Activated CD4-positive, alpha-beta T cell treated with anti-CD3 and anti-CD28 coated beads for 36 hours (primary cell): ENCODE results near the gene PTPRG. TPM values are rescaled to one million over a fixed set of nuclear protein-coding genes. Genes with fewer than 3 reads are reported as not detected.

ENCODE experiments used
- ATAC-seq: fragments of 200-7000 bp; cut with Tn5 transposase; one replicate; pipeline ENCODE4 v1.10.0; 2021; ENCODE audit warnings: mild to moderate bottlenecking, moderate library complexity
- CTCF ChIA-PET: fragments of 350-600 bp; sonication (Branson Sonifier 250); formaldehyde crosslinking; loops from one replicate; lab custom pipeline; 2021; ENCODE audit warnings: antibody characterized with exemption; lab: Charles Lee
- POLR2A ChIA-PET: fragments of 350-600 bp; sonication (Branson Sonifier 250); formaldehyde crosslinking; loops from one replicate; lab custom pipeline; 2021; ENCODE audit warnings: antibody characterized with exemption, inconsistent platforms; lab: Charles Lee
- DNase-seq: peaks from one replicate; pipeline ENCODE4 v3.0.0-alpha.2; 2020
- H3K27ac Mint-ChIP-seq: one replicate; pipeline ENCODE4 v1.8.0; 2021; ENCODE audit warnings: mixed read lengths
- H3K27me3 Mint-ChIP-seq: one replicate; pipeline ENCODE4 v1.8.0; 2021; ENCODE audit warnings: mixed read lengths
- H3K36me3 Mint-ChIP-seq: one replicate; pipeline ENCODE4 v1.8.0; 2021; ENCODE audit warnings: low read depth, mixed read lengths
- H3K4me1 Mint-ChIP-seq: one replicate; pipeline ENCODE4 v1.8.0; 2021; ENCODE audit warnings: mixed read lengths
- H3K4me3 Mint-ChIP-seq: one replicate; pipeline ENCODE4 v1.8.0; 2021; ENCODE audit warnings: mild to moderate bottlenecking, moderate library complexity, mixed read lengths
- H3K9me3 Mint-ChIP-seq: one replicate; pipeline ENCODE4 v1.8.0; 2021; ENCODE audit warnings: low read depth, mixed read lengths
- intact Hi-C, 2 experiments: fragments of 100-400 bp; cut with DNase I in 1 of 2; cut with micrococcal nuclease in 1 of 2; formaldehyde crosslinking; loops; one replicate each; pipeline versions ENCODE4 v1.14.2 to v1.15.1; 2022 to 2024; cut with DNase I, micrococcal nuclease
- total RNA-seq, 2 experiments: library from RNA; stranded (reverse); gene quantifications; one replicate each; pipeline ENCODE4 v1.2.3, GENCODE V29; 2021

The PTPRG gene
- total RNA-seq, 2 experiments from 2014 or later = 0.32 to 0.33 TPM

- ChIA-PET POLR2A (no interaction called here), CTCF (interaction anchor here (0.7 kb wide), 1 partner anchor 938 kb away, joined by 3 read pairs; no protein-coding TSS in a partner anchor)
- no peaks in the 10 kb centered on the region for H3K4me1 Mint-ChIP-seq
- peaks cover 4% of the 10 kb centered on the region for H3K9me3 Mint-ChIP-seq
- no peak for DNase-seq
- peaks cover 3% of the 10 kb centered on the region for H3K27me3 Mint-ChIP-seq
- ATAC-seq = no peak
- H3K4me3 Mint-ChIP-seq = no peak overlapping the region
- no peaks in the 10 kb centered on the region for H3K36me3 Mint-ChIP-seq
- no peak overlapping the region for H3K27ac Mint-ChIP-seq
- intact Hi-C loops = no loop called here
Observed at GRCh38 chr3:61761694-61762430, 200.5 kb downstream of the PTPRG start.

- ATAC-seq = no peak
- H3K27ac Mint-ChIP-seq = no peak overlapping the region
- no peaks in the 10 kb centered on the region for H3K36me3 Mint-ChIP-seq
- H3K4me1 Mint-ChIP-seq = no peaks in the 10 kb centered on the region
- H3K4me3 Mint-ChIP-seq = no peak overlapping the region
- DNase-seq = no peak
- CTCF ChIA-PET = interaction anchor here (0.6 kb wide), 1 partner anchor 367 kb away, joined by 3 read pairs; no protein-coding TSS in a partner anchor
- peaks cover 4% of the 10 kb centered on the region for H3K9me3 Mint-ChIP-seq
- H3K27me3 Mint-ChIP-seq = peaks cover 3% of the 10 kb centered on the region
- POLR2A ChIA-PET = no interaction called here
- intact Hi-C loops = no loop called here
Observed at GRCh38 chr3:61765157-61765876, 203.9 kb downstream of the PTPRG start.

DNA sequence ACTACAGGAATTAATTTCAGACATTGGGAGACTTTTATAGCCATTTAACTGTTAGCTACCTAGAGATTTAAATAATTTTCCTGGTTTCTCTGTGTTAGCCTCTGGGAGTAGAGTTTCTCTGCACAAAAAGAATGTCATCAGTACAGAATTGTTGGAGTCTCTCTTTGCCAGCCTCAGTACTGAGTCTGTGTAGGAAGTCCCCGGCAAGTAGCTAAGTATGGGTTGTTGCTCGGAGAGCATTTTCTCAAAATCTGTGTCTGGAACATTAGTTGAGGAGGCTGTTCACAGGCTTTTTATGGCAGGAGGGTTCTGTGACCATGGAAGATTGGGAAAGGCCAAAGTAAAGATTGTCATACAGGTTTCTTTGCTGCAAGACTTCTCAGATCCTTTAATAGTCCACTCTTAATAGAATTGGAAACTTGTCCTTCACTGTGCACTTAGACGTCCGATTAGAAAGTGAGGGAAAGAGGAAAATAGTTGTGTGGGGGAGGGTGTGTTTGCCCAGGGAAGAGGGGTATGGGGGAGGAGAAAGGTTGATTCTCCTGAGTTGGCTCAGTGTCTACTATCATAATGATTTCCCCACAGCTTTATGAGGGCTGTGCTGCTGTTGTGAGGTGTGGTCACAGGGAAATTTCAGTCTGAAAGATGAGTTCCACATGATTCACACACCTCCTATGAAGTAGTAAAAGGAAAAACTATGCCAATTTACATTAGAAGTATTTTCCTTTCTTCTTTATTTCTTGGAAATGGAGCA lies 207.1 kb downstream of the PTPRG start:
- Mint-ChIP-seq H3K27ac (no peak overlapping the region), H3K9me3 (no peaks in the 10 kb centered on the region), H3K4me1 (no peaks in the 10 kb centered on the region), H3K36me3 (no peaks in the 10 kb centered on the region), H3K27me3 (peaks cover 6% of the 10 kb centered on the region), H3K4me3 (no peak overlapping the region)
- ChIA-PET CTCF (no interaction called here), POLR2A (no interaction called here)
- DNase-seq = no peak
- ATAC-seq = no peak
- intact Hi-C loops = no loop called here

DNA sequence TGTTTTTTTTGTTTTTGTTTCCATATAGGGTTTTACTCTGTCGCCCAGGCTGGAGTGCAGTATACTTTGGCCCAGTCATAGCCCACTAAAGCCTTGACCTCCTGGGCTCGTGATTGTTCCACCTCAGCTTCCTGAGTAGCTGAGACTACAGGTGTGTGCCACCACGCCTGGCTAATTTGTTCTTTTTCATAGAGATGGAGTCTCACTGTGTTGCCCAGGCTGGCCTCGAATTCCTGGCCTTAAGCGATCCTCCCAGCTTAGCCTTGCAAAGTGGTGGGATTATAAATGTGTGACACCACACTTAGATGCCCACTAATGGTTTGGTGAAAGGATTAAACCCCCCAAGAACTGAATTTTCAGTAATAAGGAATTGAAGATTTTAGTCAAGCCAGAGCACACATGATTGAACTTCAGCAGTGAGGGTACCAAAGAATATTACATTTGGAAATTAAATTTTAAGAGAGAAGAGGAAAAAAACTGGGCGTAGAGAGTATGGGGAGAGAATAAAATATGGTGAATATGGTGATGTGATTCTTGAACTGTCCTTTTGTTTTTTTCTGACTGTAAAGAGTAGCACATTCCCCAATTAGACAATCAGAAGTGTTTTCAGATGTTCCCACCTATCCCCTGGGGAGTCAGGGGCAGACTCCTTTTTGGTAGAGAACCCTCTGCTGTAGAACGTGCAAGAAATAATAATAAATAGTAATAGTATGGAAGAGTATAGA lies 208.1 kb downstream of the PTPRG start:
- Mint-ChIP-seq H3K4me3 (no peak overlapping the region), H3K27ac (no peak overlapping the region), H3K4me1 (no peaks in the 10 kb centered on the region), H3K27me3 (peaks cover 4% of the 10 kb centered on the region), H3K36me3 (no peaks in the 10 kb centered on the region), H3K9me3 (no peaks in the 10 kb centered on the region)
- intact Hi-C loops = no loop called here
- POLR2A ChIA-PET = no interaction called here
- CTCF ChIA-PET = no interaction called here
- no peak for DNase-seq
- ATAC-seq = no peak

GRCh38 chr3:61771976-61772375 lies 210.6 kb downstream of the PTPRG start:
- Mint-ChIP-seq H3K4me1 (no peaks in the 10 kb centered on the region), H3K27ac (no peak overlapping the region), H3K36me3 (no peaks in the 10 kb centered on the region), H3K4me3 (no peak overlapping the region), H3K27me3 (peaks cover 3% of the 10 kb centered on the region), H3K9me3 (no peaks in the 10 kb centered on the region)
- no peak for DNase-seq
- ChIA-PET POLR2A (no interaction called here), CTCF (no interaction called here)
- intact Hi-C loops = no loop called here
- no peak for ATAC-seq

- H3K4me3 Mint-ChIP-seq = no peak overlapping the region
- H3K36me3 Mint-ChIP-seq = no peaks in the 10 kb centered on the region
- H3K27ac Mint-ChIP-seq = no peak overlapping the region
- no peak for DNase-seq
- H3K4me1 Mint-ChIP-seq = no peaks in the 10 kb centered on the region
- no peaks in the 10 kb centered on the region for H3K9me3 Mint-ChIP-seq
- ChIA-PET CTCF (no interaction called here), POLR2A (no interaction called here)
- peaks cover 3% of the 10 kb centered on the region for H3K27me3 Mint-ChIP-seq
- no peak for ATAC-seq
- intact Hi-C loops = no loop called here
Observed at GRCh38 chr3:61772456-61772855, 211.1 kb downstream of the PTPRG start.

GRCh38 chr3:61774279-61774890 lies 213.0 kb downstream of the PTPRG start:
- CTCF ChIA-PET = no interaction called here
- Mint-ChIP-seq H3K4me3 (no peak overlapping the region), H3K27me3 (peaks cover 3% of the 10 kb centered on the region), H3K27ac (no peak overlapping the region), H3K9me3 (no peaks in the 10 kb centered on the region), H3K36me3 (no peaks in the 10 kb centered on the region), H3K4me1 (no peaks in the 10 kb centered on the region)
- DNase-seq (no peak), ATAC-seq (no peak)
- intact Hi-C loops = no loop called here
- POLR2A ChIA-PET = no interaction called here

- DNase-seq = no peak
- intact Hi-C loops = no loop called here
- Mint-ChIP-seq H3K9me3 (no peaks in the 10 kb centered on the region), H3K27ac (no peak overlapping the region), H3K4me3 (no peak overlapping the region), H3K4me1 (no peaks in the 10 kb centered on the region), H3K27me3 (peaks cover 5% of the 10 kb centered on the region), H3K36me3 (no peaks in the 10 kb centered on the region)
- no peak for ATAC-seq
- POLR2A ChIA-PET = no interaction called here
- CTCF ChIA-PET = no interaction called here
Observed at GRCh38 chr3:61776390-61776789, 215.0 kb downstream of the PTPRG start.

- Mint-ChIP-seq H3K27ac (no peak overlapping the region), H3K36me3 (no peaks in the 10 kb centered on the region), H3K9me3 (no peaks in the 10 kb centered on the region), H3K4me1 (no peaks in the 10 kb centered on the region), H3K4me3 (no peak overlapping the region), H3K27me3 (peaks cover 5% of the 10 kb centered on the region)
- ATAC-seq = no peak
- intact Hi-C loops = no loop called here
- DNase-seq = no peak
- POLR2A ChIA-PET = no interaction called here
- CTCF ChIA-PET = no interaction called here
Observed at GRCh38 chr3:61777483-61777882, 216.1 kb downstream of the PTPRG start.

DNA sequence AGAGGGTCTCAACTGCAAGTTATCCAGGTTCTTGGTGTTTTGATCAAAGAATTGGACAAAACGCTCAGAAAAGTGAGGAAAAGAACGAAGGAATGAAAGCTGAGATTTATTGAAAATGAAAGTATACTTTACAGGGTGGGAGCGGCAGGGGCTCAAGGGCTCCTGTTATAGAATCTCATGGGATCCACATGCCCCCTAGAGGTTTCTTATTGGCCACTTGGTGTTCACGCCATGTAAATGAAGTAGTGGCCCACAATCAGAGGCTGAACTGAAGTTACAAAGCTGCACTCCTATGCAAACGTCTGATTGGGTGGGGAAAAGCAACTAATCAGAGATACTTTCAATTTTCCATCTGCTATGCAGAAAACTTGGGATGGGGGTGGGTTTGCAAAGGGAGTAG lies 216.7 kb downstream of the PTPRG start:
- Mint-ChIP-seq H3K4me3 (no peak overlapping the region), H3K36me3 (no peaks in the 10 kb centered on the region)
- CTCF ChIA-PET = no interaction called here

GRCh38 chr3:61780016-61780415 lies 218.6 kb downstream of the PTPRG start:
- no peaks in the 10 kb centered on the region for H3K9me3 Mint-ChIP-seq
- H3K27me3 Mint-ChIP-seq = peaks cover 5% of the 10 kb centered on the region
- H3K27ac Mint-ChIP-seq = no peak overlapping the region
- intact Hi-C loops = no loop called here
- ChIA-PET POLR2A (no interaction called here), CTCF (no interaction called here)
- DNase-seq (no peak), ATAC-seq (no peak)
- no peak overlapping the region for H3K4me3 Mint-ChIP-seq
- H3K4me1 Mint-ChIP-seq = no peaks in the 10 kb centered on the region
- H3K36me3 Mint-ChIP-seq = no peaks in the 10 kb centered on the region

More for the DNA sequence above, 216.7 kb downstream of the PTPRG start:
- POLR2A ChIA-PET = no interaction called here
- Mint-ChIP-seq H3K27me3 (peaks cover 5% of the 10 kb centered on the region), H3K9me3 (no peaks in the 10 kb centered on the region), H3K4me1 (no peaks in the 10 kb centered on the region), H3K27ac (no peak overlapping the region)
- ATAC-seq (no peak), DNase-seq (no peak)
- intact Hi-C loops = no loop called here
